ENCODE results near the gene RIMS4. TPM values are rescaled to one million over a fixed set of nuclear protein-coding genes. Genes with fewer than 3 reads are reported as not detected.

The RIMS4 gene
- total and polyA plus RNA-seq, 2 of the 13 experiments (the other 11 are each of a cell fraction or from before 2014, with no cell fraction given) = 0.01 to 0.07 TPM

GRCh38 chr20:44745598-44746366, 64.6 kb downstream of the RIMS4 start, which contains the start of gene KCNK15 (continued):
- TF ChIP-seq KIAA2018 (CRISPR knock-in tag; IDR thresholded peaks at IDR 0.05; ENCODE audit: borderline replicate concordance) = no peak
- no peak for TF ChIP-seq PRPF4 (IDR thresholded peaks at IDR 0.05; ENCODE audit: low read depth, low read length, poor library complexity, severe bottlenecking)
- TF ChIP-seq BCL6 (CRISPR knock-in tag; IDR thresholded peaks at IDR 0.05) = no peak
- peak; percentile 88; the same call in 1 of the 2 replicates for TF ChIP-seq EZH2 (conservative IDR thresholded peaks at IDR 0.05; ENCODE audit: low read depth, low read length)
- no peak for TF ChIP-seq NR0B2 (CRISPR knock-in tag; IDR thresholded peaks at IDR 0.05)
- no peak for TF ChIP-seq IRF1 (CRISPR knock-in tag; IDR thresholded peaks at IDR 0.05; ENCODE audit: low read depth)
- TF ChIP-seq RNF2 (conservative IDR thresholded peaks at IDR 0.05; ENCODE audit: low read depth) = no peak; the same call in 1 of the 2 replicates
- no peak for TF ChIP-seq IRF2 (CRISPR knock-in tag; IDR thresholded peaks at IDR 0.05)
- no peak for TF ChIP-seq RORA (CRISPR knock-in tag; IDR thresholded peaks at IDR 0.05)
- no peak for TF ChIP-seq ZNF432 (CRISPR knock-in tag; IDR thresholded peaks at IDR 0.05; ENCODE audit: borderline replicate concordance)
- TF ChIP-seq ZNF576 (CRISPR knock-in tag; IDR thresholded peaks at IDR 0.05) = no peak
- TF ChIP-seq ZBTB2 (CRISPR knock-in tag; IDR thresholded peaks at IDR 0.05; ENCODE audit: low read depth) = no peak
- no peak for TF ChIP-seq TARDBP (CRISPR knock-in tag; IDR thresholded peaks at IDR 0.05)
- no peak for TF ChIP-seq USF2 (IDR thresholded peaks at IDR 0.05; ENCODE audit: low read depth, low read length)
- TF ChIP-seq USF2 (CRISPR knock-in tag; IDR thresholded peaks at IDR 0.05; ENCODE audit: borderline replicate concordance) = no peak
